CD14-positive monocyte (primary cell): ENCODE measurements around the gene FGF14. TPM values are rescaled to one million over a fixed set of nuclear protein-coding genes. Genes with fewer than 3 reads are reported as not detected.

ENCODE experiments used
- DNase-seq, 3 donors: peaks; one replicate each; pipeline ENCODE4 v3.0.0-alpha.2; 2011 to 2022
- H2AFZ ChIP-seq: 2 replicates; pipeline ENCODE4 v1.6.0; 2012; ENCODE audit warnings: mild to moderate bottlenecking, low read depth, low read length, inconsistent platforms; ENCODE audit not compliant: insufficient read depth, poor library complexity, severe bottlenecking
- H3K27ac ChIP-seq, 2 donors: 1 replicate in 1 of 2; 2 replicates in 1 of 2; pipeline ENCODE4 v1.5.1; 2012 to 2013; ENCODE audit warnings: low read length in 2 of 2, control low read depth in 1 of 2, inconsistent platforms in 1 of 2, low read depth in 1 of 2, mild to moderate bottlenecking in 1 of 2
- H3K27me3 ChIP-seq, 2 donors: one replicate each; pipeline versions ENCODE4 v1.6.0 to v1.6.1; 2011 to 2013; ENCODE audit warnings: low read length in 2 of 2; ENCODE audit not compliant: control insufficient read depth in 2 of 2, insufficient read depth in 2 of 2
- H3K36me3 ChIP-seq, 2 donors: replicated peaks in 1 of 2; 1 replicate in 1 of 2; 2 replicates in 1 of 2; pipeline versions ENCODE4 v1.5.1 to v1.6.1; 2012 to 2013; ENCODE audit warnings: low read length in 2 of 2, control low read depth in 1 of 2, inconsistent platforms in 1 of 2, mild to moderate bottlenecking in 1 of 2; ENCODE audit not compliant: insufficient read depth in 2 of 2, control insufficient read depth in 1 of 2
- H3K4me1 ChIP-seq, 2 donors: 1 replicate in 1 of 2; 2 replicates in 1 of 2; pipeline versions ENCODE4 v1.5.1 to v1.6.1; 2012 to 2013; ENCODE audit warnings: low read length in 2 of 2, control low read depth in 1 of 2, inconsistent platforms in 1 of 2, mild to moderate bottlenecking in 1 of 2, moderate library complexity in 1 of 2; ENCODE audit not compliant: insufficient read depth in 2 of 2, control insufficient read depth in 1 of 2
- H3K4me2 ChIP-seq: replicated peaks from 2 replicates; pipeline ENCODE3; 2012; ENCODE audit warnings: low read length, moderate library complexity, mild to moderate bottlenecking; ENCODE audit not compliant: poor library complexity, severe bottlenecking; ENCODE audit errors: extremely low read depth
- H3K4me3 ChIP-seq, 3 experiments: fragments of 200-600 bp in 1 of 3; sonication (generic) in 1 of 3; replicated peaks in 1 of 3; 1 replicate in 2 of 3; 2 replicates in 1 of 3; pipeline ENCODE4 v1.5.1; 2011 to 2013; ENCODE audit warnings: low read length in 3 of 3, mild to moderate bottlenecking in 3 of 3, control low read depth in 2 of 3, low read depth in 2 of 3, inconsistent platforms in 1 of 3, moderate library complexity in 1 of 3
- H3K79me2 ChIP-seq: 2 replicates; pipeline ENCODE4 v1.6.0; 2012; ENCODE audit warnings: mild to moderate bottlenecking, control low read depth, inconsistent platforms, low read length, moderate library complexity; ENCODE audit not compliant: insufficient read depth
- H3K9ac ChIP-seq: 2 replicates; pipeline ENCODE4 v1.6.0; 2017; ENCODE audit warnings: low read length, mild to moderate bottlenecking; ENCODE audit not compliant: insufficient read depth, poor library complexity, severe bottlenecking
- H3K9me3 ChIP-seq, 2 donors: replicated peaks in 1 of 2; 1 replicate in 1 of 2; 2 replicates in 1 of 2; pipeline versions ENCODE4 v1.5.1 to v1.6.1; 2012 to 2013; ENCODE audit warnings: low read length in 2 of 2, control low read depth in 1 of 2; ENCODE audit not compliant: control insufficient read depth in 1 of 2, insufficient read depth in 1 of 2
- H4K20me1 ChIP-seq: 2 replicates; pipeline ENCODE4 v1.6.0; 2012; ENCODE audit warnings: mild to moderate bottlenecking, low read length, control low read depth, moderate library complexity; ENCODE audit not compliant: insufficient read depth
- H3K27ac Mint-ChIP-seq, 7 donors: one replicate each; pipeline ENCODE4 v1.8.0; 2020; ENCODE audit warnings: mild to moderate bottlenecking in 7 of 7, mixed read lengths in 7 of 7, moderate library complexity in 6 of 7, inconsistent platforms in 2 of 7
- H3K27me3 Mint-ChIP-seq, 3 donors: one replicate each; pipeline ENCODE4 v1.8.0; 2021 to 2022; ENCODE audit warnings: low read depth in 3 of 3, mild to moderate bottlenecking in 3 of 3, mixed read lengths in 3 of 3, moderate library complexity in 3 of 3, inconsistent platforms in 1 of 3
- H3K36me3 Mint-ChIP-seq, 2 donors: one replicate each; pipeline ENCODE4 v1.8.0; 2020; ENCODE audit warnings: mixed read lengths in 2 of 2, inconsistent platforms in 1 of 2, mild to moderate bottlenecking in 1 of 2
- H3K4me1 Mint-ChIP-seq: one replicate; pipeline ENCODE4 v1.8.0; 2020; ENCODE audit warnings: mild to moderate bottlenecking, mixed read lengths
- H3K4me3 Mint-ChIP-seq, 2 donors: one replicate each; pipeline ENCODE4 v1.8.0; 2020; ENCODE audit warnings: mild to moderate bottlenecking in 2 of 2, mixed read lengths in 2 of 2, moderate library complexity in 1 of 2
- H3K9me3 Mint-ChIP-seq, 7 donors: one replicate each; pipeline ENCODE4 v1.8.0; 2020 to 2022; ENCODE audit warnings: mixed read lengths in 7 of 7, mild to moderate bottlenecking in 6 of 7, moderate library complexity in 6 of 7, inconsistent platforms in 2 of 7
- WGBS: methylation state at CpG from one replicate; pipeline ENCODE4 v1.1.5; 2013; ENCODE audit warnings: missing lambda C conversion rate; ENCODE audit not compliant: insufficient coverage; 5-methylcytosine and 5-hydroxymethylcytosine counted together
- intact Hi-C, 2 donors: fragments of 100-400 bp; cut with micrococcal nuclease; formaldehyde crosslinking; loops; one replicate each; pipeline versions ENCODE4 v1.15.0 to v1.15.1; 2023
- polyA plus RNA-seq, 3 donors: library from polyadenylated mRNA; depleted of rRNA in 1 of 3; unstranded in 2 of 3; stranded (reverse) in 1 of 3; fragments of 300-500 nt in 2 of 3; fragments of >200 nt in 1 of 3; fragmentation: Illumina TruSeq in 2 of 3; gene quantifications; 1 replicate in 2 of 3; 2 replicates in 1 of 3; pipeline ENCODE4 v1.2.3, GENCODE V29; 2012 to 2021
- TF ChIP-seq, protein P1 (sequence below): fragments of 200-600 bp; IDR thresholded peaks from one replicate; pipeline ENCODE4 v1.8.0; 2022; ENCODE audit warnings: antibody characterized with exemption, mild to moderate bottlenecking

FGF14 gene
- polyA plus RNA-seq, 3 donors: not detected

DNA sequence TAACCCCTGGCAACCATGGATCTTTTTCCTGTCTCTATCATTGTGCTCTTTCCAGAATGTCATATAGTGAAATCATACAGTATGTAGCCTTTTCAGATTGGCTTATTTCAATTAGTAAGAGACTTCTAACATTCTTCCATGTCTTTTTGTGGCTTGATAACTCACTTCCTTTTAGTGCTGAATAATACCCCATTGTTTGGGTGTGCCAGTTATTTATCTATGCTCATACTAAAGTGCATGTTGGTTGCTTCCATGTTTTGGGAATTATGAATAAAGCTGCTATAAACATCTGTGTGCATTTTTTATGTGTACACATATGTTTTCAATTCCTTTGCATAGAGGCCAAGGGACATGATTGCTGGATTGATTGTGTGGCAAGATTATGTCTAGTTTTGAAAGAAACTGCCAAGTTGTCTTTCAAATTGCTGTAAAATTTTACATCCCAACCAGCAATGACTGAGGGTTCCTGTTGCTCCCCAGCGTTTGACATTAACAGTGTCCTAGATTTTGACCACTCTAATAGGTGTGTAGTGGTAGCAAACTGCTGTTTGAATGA, 590.5 kb downstream of the FGF14 start:
- intact Hi-C loops: no loop called here
- Histone ChIP-seq H3K36me3 (no peaks in the 10 kb centered on the region), H4K20me1 (no peaks in the 10 kb centered on the region), H3K27me3 (no peaks in the 10 kb centered on the region), H3K4me3 (no peak overlapping the region), H3K4me1 (no peaks in the 10 kb centered on the region), H3K9ac (no peak overlapping the region), H2AFZ (no peak overlapping the region), H3K4me2 (no peak overlapping the region), H3K79me2 (no peaks in the 10 kb centered on the region), H3K27ac (no peak overlapping the region), H3K9me3 (no peaks in the 10 kb centered on the region)
- Mint-ChIP-seq H3K36me3 (no peaks in the 10 kb centered on the region), H3K4me3 (no peak overlapping the region), H3K27ac (no peak overlapping the region), H3K27me3 (no peaks in the 10 kb centered on the region), H3K9me3 (peaks cover 0 to 7% (median 0%) of the 10 kb centered on the region in 7 donors), H3K4me1 (no peaks in the 10 kb centered on the region)
- no CpG with 5 or more reads among the region's 1 CpG for WGBS
- TF ChIP-seq, protein P1, sequence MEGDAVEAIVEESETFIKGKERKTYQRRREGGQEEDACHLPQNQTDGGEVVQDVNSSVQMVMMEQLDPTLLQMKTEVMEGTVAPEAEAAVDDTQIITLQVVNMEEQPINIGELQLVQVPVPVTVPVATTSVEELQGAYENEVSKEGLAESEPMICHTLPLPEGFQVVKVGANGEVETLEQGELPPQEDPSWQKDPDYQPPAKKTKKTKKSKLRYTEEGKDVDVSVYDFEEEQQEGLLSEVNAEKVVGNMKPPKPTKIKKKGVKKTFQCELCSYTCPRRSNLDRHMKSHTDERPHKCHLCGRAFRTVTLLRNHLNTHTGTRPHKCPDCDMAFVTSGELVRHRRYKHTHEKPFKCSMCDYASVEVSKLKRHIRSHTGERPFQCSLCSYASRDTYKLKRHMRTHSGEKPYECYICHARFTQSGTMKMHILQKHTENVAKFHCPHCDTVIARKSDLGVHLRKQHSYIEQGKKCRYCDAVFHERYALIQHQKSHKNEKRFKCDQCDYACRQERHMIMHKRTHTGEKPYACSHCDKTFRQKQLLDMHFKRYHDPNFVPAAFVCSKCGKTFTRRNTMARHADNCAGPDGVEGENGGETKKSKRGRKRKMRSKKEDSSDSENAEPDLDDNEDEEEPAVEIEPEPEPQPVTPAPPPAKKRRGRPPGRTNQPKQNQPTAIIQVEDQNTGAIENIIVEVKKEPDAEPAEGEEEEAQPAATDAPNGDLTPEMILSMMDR: no peak
- DNase-seq: no peak

DNA sequence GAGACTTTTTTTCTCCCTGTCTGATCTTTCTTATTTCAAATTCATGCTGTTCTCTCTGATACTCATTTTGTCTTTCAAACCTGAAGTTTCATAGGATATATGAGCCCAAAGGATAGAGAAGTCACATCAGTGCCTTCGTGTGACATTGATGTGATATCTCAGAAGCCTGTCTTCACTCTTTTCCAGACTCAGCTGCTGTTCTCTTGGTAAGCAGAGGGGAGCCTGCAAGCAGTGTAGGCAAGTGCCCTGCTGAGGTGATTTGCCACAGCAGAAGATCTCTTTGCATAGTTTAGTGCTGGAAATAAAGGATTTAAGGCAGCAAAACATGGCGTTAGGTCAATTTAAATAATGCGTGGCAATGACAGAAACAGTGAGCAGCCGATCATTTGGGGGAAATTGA, 602.7 kb downstream of the FGF14 start:
- no peak overlapping the region for H3K9ac ChIP-seq
- intact Hi-C loops: no loop called here
- no peaks in the 10 kb centered on the region for H4K20me1 ChIP-seq

More for the DNA sequence above, 602.7 kb downstream of the FGF14 start:
- no peak overlapping the region for H3K27ac ChIP-seq
- 53% methylated on average over 2 of the region's 4 CpGs for WGBS
- TF ChIP-seq, protein P1: no peak
- H3K4me1 ChIP-seq: no peaks in the 10 kb centered on the region
- H3K9me3 Mint-ChIP-seq: peaks cover 0 to 1% (median 0%) of the 10 kb centered on the region in 7 donors
- H3K4me1 Mint-ChIP-seq: no peaks in the 10 kb centered on the region
- H3K36me3 ChIP-seq: no peaks in the 10 kb centered on the region
- no peak overlapping the region for H2AFZ ChIP-seq
- no peak overlapping the region for H3K27ac Mint-ChIP-seq
- no peak overlapping the region for H3K4me3 ChIP-seq
- no peak for DNase-seq
- no peaks in the 10 kb centered on the region for H3K9me3 ChIP-seq
- H3K27me3 Mint-ChIP-seq: no peaks in the 10 kb centered on the region
- no peak overlapping the region for H3K4me2 ChIP-seq
- H3K27me3 ChIP-seq: no peaks in the 10 kb centered on the region
- H3K79me2 ChIP-seq: no peaks in the 10 kb centered on the region
- H3K4me3 Mint-ChIP-seq: no peak overlapping the region
- H3K36me3 Mint-ChIP-seq: no peaks in the 10 kb centered on the region
